Bronchial epithelial cell (primary cell): Measurements from ENCODE around the gene MC1R. TPM values are rescaled to one million over a fixed set of nuclear protein-coding genes. Genes with fewer than 3 reads are reported as not detected.
"Not testable (repeated sequence)": the region's sequence is repeated elsewhere in the genome, so short reads cannot be mapped to it uniquely, and the experiment has no call there.

Experiments
- DNase-seq: peaks from one replicate; pipeline ENCODE4 v3.0.0-alpha.2; 2010; ENCODE audit warnings: low read depth
- FAIRE-seq: peaks from 2 replicates; lab custom pipeline; 2011; peaks lifted over from hg19 to GRCh38; lab: Jason Lieb, UNC
- H3K27me3 ChIP-seq: 2 replicates; pipeline ENCODE4 v1.5.1; 2011; ENCODE audit warnings: low read length; ENCODE audit not compliant: control insufficient read depth, insufficient read depth
- H3K36me3 ChIP-seq: 2 replicates; pipeline ENCODE4 v1.5.1; 2011; ENCODE audit warnings: low read length; ENCODE audit not compliant: control insufficient read depth, insufficient read depth
- H3K4me3 ChIP-seq: 2 replicates; pipeline ENCODE4 v1.5.1; 2011; ENCODE audit warnings: mild to moderate bottlenecking, low read depth, low read length, control low read depth
- total RNA-seq: library from RNA; depleted of rRNA; stranded (reverse); fragments of >200 nt; gene quantifications from 2 replicates; pipeline ENCODE4 v1.2.1, GENCODE V29; 2014
- TF ChIP-seq, protein P1 (sequence below): IDR thresholded peaks from 2 replicates; pipeline ENCODE4 v1.5.1; 2011; ENCODE audit warnings: mild to moderate bottlenecking, moderate library complexity, low read length, control low read depth, inconsistent platforms; ENCODE audit not compliant: insufficient read depth, severe bottlenecking

MC1R gene
- total RNA-seq, 1 donor from 2014 or later = 1.6 TPM

DNA sequence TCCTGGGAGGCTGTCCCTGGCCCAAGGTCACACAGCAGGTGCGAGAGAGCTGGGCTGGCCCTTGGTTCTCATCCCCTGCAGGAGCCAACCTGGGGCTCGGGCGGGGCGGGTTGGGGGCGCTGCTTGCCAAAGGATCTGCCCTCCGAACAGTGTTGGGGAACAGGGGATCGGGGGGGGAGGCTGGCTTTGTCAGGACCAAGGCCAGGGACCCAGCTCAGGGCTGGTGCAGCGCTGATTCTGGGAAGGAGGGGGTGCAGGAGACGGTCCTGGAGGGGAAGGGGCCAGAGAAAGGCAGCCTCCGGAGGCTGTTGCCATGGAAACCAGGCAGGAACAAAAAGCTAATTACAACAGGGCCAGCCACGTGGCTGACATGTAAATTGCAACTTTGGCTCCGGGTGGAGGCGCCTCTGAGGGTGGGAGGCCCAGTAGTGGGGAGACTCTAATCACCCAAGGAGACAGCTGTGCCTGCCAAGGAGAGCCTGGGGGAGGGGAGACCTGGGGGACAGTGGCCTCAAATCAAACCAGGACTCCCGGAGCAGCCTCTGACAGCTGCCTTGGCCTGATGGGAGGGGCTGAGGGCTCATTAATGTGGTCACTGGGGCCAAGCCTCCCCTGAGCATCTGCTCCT lies 5.7 kb downstream of the MC1R start:
- TF ChIP-seq, protein P1, sequence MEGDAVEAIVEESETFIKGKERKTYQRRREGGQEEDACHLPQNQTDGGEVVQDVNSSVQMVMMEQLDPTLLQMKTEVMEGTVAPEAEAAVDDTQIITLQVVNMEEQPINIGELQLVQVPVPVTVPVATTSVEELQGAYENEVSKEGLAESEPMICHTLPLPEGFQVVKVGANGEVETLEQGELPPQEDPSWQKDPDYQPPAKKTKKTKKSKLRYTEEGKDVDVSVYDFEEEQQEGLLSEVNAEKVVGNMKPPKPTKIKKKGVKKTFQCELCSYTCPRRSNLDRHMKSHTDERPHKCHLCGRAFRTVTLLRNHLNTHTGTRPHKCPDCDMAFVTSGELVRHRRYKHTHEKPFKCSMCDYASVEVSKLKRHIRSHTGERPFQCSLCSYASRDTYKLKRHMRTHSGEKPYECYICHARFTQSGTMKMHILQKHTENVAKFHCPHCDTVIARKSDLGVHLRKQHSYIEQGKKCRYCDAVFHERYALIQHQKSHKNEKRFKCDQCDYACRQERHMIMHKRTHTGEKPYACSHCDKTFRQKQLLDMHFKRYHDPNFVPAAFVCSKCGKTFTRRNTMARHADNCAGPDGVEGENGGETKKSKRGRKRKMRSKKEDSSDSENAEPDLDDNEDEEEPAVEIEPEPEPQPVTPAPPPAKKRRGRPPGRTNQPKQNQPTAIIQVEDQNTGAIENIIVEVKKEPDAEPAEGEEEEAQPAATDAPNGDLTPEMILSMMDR = no peak
- no peak for DNase-seq

DNA sequence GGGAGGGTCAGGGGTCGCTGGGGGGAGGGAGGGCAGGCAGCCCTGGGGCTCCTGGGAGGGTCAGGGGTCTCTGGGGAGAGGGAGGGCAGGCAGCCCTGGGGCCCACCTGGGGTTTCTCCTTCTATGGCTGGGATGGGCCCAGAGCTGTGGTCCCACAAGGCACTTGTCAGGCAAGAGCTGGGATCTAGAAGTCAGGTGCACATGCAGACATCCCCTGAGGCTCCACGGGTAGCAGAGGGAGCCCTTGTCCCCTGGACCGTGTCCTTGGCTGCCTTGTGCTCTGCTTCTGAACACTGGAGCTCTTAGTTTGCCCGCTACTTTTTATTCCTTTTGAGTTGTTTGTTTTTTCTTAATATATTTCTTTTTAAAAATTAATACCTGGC lies 6.3 kb downstream of the MC1R start:
- Histone ChIP-seq H3K27me3 (no peaks in the 10 kb centered on the region), H3K36me3 (no peaks in the 10 kb centered on the region), H3K4me3 (no peak overlapping the region)
- FAIRE-seq (no peak), DNase-seq (no peak)
- TF ChIP-seq, protein P1 = no peak

More for the DNA sequence above, 5.7 kb downstream of the MC1R start:
- FAIRE-seq = no peak
- no peaks in the 10 kb centered on the region for H3K36me3 ChIP-seq
- H3K27me3 ChIP-seq = no peaks in the 10 kb centered on the region
- peak overlapping the region; percentile 59 for H3K4me3 ChIP-seq

DNA sequence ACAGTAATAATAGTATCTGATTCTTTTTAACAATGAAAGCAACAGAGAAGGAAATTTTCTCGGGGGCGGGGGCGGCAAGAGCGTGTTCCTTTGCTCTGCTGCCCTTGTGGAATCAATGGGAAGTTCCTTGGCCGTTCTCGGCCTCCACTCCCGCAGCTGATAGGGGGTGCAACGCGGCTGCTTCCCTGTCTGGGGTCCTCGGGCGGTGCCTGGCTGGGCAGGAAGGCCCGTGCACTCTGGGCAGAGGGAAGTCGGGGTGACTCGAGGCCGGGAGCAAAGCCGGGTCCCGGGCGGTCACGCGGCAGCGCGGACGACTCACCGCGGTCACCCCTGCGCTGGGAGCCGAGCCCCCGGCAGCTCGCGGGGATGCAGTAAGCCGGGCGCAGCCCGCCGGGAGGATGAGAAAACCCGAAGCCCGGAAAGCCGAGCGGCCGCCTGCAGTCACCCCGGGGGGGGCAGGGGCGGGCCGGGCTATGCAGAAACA lies 7.0 kb downstream of the MC1R start:
- Histone ChIP-seq H3K27me3 (no peaks in the 10 kb centered on the region), H3K4me3 (peak overlapping the region; percentile 48), H3K36me3 (no peaks in the 10 kb centered on the region)
- no peak for FAIRE-seq
- TF ChIP-seq, protein P1 = no peak
- DNase-seq = no peak

DNA sequence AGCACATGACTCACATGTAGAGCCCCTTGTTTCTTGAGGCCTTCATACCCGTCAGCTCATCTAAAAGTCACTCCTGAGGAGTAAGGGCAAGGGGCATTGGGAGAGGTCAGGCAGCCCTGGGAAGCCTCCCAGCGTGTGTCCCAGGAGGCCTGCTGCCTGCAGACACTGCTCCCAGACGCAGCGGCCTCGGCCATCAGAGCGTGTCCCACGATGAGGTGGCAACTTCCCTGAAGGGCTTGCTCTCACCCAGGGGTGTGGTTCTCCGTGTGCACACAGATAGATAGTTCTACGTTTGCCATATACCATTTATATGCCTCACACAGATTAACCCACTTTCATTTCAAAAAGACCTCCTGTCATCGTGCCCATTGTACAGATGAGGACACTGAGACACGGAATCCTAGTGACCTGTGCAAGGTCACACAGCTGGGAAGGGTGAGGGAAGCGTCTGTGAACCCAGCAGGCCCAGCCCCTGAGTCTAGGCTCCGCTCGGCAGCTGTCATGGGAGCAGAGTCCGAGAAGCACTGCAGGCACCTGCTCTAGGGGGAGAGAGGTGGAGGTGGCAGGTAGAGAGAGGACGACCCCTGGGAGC lies 12.7 kb downstream of the MC1R start:
- no peak for DNase-seq
- Histone ChIP-seq H3K27me3 (no peaks in the 10 kb centered on the region), H3K4me3 (no peak overlapping the region), H3K36me3 (peaks cover 22% of the 10 kb centered on the region)
- no peak for FAIRE-seq
- TF ChIP-seq, protein P1 = no peak

DNA sequence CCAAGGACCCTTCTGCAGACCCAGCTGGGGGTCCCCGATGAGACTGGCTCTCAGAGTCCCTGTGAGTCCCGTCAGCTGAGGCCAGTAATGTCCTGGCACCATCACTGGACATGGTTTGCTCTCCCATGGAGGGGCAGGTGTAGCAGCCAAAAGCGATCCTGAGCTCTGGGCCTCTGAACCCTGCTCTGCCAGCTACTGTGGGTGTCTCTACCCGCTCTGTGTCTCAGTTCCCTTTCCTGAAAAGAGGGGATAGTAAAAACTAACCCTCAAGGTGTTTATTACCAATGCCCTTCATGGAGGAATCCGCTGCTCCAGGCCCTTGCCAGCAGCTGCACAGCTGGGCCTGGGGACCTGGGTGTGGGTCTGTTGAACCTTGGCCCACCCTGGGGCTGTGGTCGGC lies 13.3 kb downstream of the MC1R start:
- Histone ChIP-seq H3K27me3 (no peaks in the 10 kb centered on the region), H3K4me3 (no peak overlapping the region), H3K36me3 (peaks cover 22% of the 10 kb centered on the region)
- TF ChIP-seq, protein P1 = no peak
- DNase-seq = no peak
- FAIRE-seq = no peak

DNA sequence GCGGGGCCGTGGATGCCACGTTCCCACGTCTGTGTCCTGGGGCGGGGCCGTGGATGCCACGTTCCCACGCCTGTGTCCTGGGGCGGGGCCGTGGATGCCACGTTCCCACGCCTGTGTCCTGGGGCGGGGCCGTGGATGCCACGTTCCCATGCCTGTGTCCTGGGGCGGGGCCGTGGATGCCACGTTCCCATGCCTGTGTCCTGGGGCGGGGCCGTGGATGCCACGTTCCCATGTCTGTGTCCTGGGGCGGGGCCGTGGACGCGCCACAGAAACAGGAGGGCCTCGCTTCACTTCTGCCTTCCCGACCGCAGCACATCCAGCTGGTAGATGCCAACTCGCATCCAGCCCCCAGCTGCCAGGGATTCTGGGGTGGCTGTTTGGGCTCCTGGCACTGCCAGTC lies 15.4 kb downstream of the MC1R start:
- not testable (repeated sequence) for H3K27me3 ChIP-seq, H3K4me3 ChIP-seq, FAIRE-seq, DNase-seq
- H3K36me3 ChIP-seq = peaks cover 22% of the 10 kb centered on the region
